CD8-positive, alpha-beta memory T cell (primary cell): ENCODE measurements around the gene MAPK9. TPM values are rescaled to one million over a fixed set of nuclear protein-coding genes. Genes with fewer than 3 reads are reported as not detected.

Experiments used
- CTCF ChIA-PET: fragments of 350-600 bp; sonication (Branson Sonifier 250); formaldehyde crosslinking; loops from one replicate; lab custom pipeline; 2021; ENCODE audit warnings: antibody characterized with exemption; lab: Charles Lee
- POLR2A ChIA-PET: fragments of 350-600 bp; sonication (Branson Sonifier 250); formaldehyde crosslinking; loops from one replicate; lab custom pipeline; 2021; ENCODE audit warnings: antibody characterized with exemption; lab: Charles Lee
- DNase-seq, 5 donors: peaks; one replicate each; pipeline versions ENCODE4 v3.0.0 to v3.0.0-alpha.2; 2020 to 2022; ENCODE audit warnings: mixed read lengths in 1 of 5
- H3K27ac ChIP-seq: one replicate; pipeline ENCODE4 v1.7.0; 2013; ENCODE audit warnings: low read depth, mild to moderate bottlenecking, low read length, moderate library complexity
- H3K27me3 ChIP-seq: 2 replicates; pipeline ENCODE4 v1.7.0; 2013; ENCODE audit warnings: low read length, mild to moderate bottlenecking; ENCODE audit not compliant: insufficient read depth, poor library complexity, severe bottlenecking
- H3K36me3 ChIP-seq: 2 replicates; pipeline ENCODE4 v1.7.0; 2013; ENCODE audit warnings: mild to moderate bottlenecking, low read length, moderate library complexity; ENCODE audit not compliant: insufficient read depth
- H3K4me1 ChIP-seq: 2 replicates; pipeline ENCODE4 v1.7.0; 2013; ENCODE audit warnings: mild to moderate bottlenecking, low read length, moderate library complexity; ENCODE audit not compliant: insufficient read depth
- H3K4me3 ChIP-seq: 2 replicates; pipeline ENCODE4 v1.7.0; 2013; ENCODE audit warnings: mild to moderate bottlenecking, low read length
- H3K9me3 ChIP-seq: 2 replicates; pipeline ENCODE4 v1.7.0; 2013; ENCODE audit warnings: mild to moderate bottlenecking, low read length
- H3K27ac Mint-ChIP-seq, 8 donors: one replicate each; pipeline ENCODE4 v1.8.0; 2020 to 2021; ENCODE audit warnings: mixed read lengths in 8 of 8, mild to moderate bottlenecking in 6 of 8, inconsistent platforms in 3 of 8, moderate library complexity in 3 of 8
- H3K27me3 Mint-ChIP-seq, 2 donors: one replicate each; pipeline ENCODE4 v1.8.0; 2020 to 2021; ENCODE audit warnings: mixed read lengths in 2 of 2, mild to moderate bottlenecking in 1 of 2, moderate library complexity in 1 of 2
- H3K36me3 Mint-ChIP-seq, 3 donors: one replicate each; pipeline ENCODE4 v1.8.0; 2020 to 2021; ENCODE audit warnings: mixed read lengths in 3 of 3, inconsistent platforms in 1 of 3, mild to moderate bottlenecking in 1 of 3
- H3K4me1 Mint-ChIP-seq, 3 donors: one replicate each; pipeline ENCODE4 v1.8.0; 2020 to 2021; ENCODE audit warnings: mixed read lengths in 3 of 3, inconsistent platforms in 1 of 3, mild to moderate bottlenecking in 1 of 3
- H3K4me3 Mint-ChIP-seq, 7 donors: one replicate each; pipeline ENCODE4 v1.8.0; 2020 to 2021; ENCODE audit warnings: mixed read lengths in 7 of 7, mild to moderate bottlenecking in 6 of 7, moderate library complexity in 4 of 7, inconsistent platforms in 2 of 7
- H3K9me3 Mint-ChIP-seq, 5 donors: one replicate each; pipeline ENCODE4 v1.8.0; 2020 to 2022; ENCODE audit warnings: mixed read lengths in 5 of 5, mild to moderate bottlenecking in 3 of 5, moderate library complexity in 2 of 5, inconsistent platforms in 1 of 5
- polyA plus RNA-seq: library from polyadenylated mRNA; unstranded; fragments of 300-500 nt; fragmentation: Illumina TruSeq; gene quantifications from one replicate; pipeline ENCODE4 v1.2.3, GENCODE V29; 2021
- total RNA-seq, 2 experiments: library from RNA; stranded (reverse); gene quantifications; one replicate each; pipeline ENCODE4 v1.2.3, GENCODE V29; 2021

Gene MAPK9
- total and polyA plus RNA-seq, 3 experiments from 2014 or later = 34.9 to 46.2 (median 44.3) TPM

- Mint-ChIP-seq H3K36me3 (no peaks in the 10 kb centered on the region), H3K27me3 (peaks cover 13 to 19% of the 10 kb centered on the region in 2 donors)
Observed at GRCh38 chr5:180197016-180197702, 94.7 kb downstream of the MAPK9 start.

GRCh38 chr5:180194410-180195345, 97.2 kb downstream of the MAPK9 start:
- ChIA-PET POLR2A (no interaction called here), CTCF (no interaction called here)
- no peak for DNase-seq
- H3K4me3 ChIP-seq = no peak overlapping the region
- Mint-ChIP-seq H3K36me3 (no peaks in the 10 kb centered on the region), H3K9me3 (no peaks in the 10 kb centered on the region), H3K4me3 (no peak overlapping the region), H3K27me3 (peaks cover 12 to 13% of the 10 kb centered on the region in 2 donors), H3K27ac (no peak overlapping the region), H3K4me1 (no peaks in the 10 kb centered on the region)
- no peak overlapping the region for H3K27ac ChIP-seq
- no peaks in the 10 kb centered on the region for H3K36me3 ChIP-seq
- no peaks in the 10 kb centered on the region for H3K9me3 ChIP-seq
- H3K4me1 ChIP-seq = no peaks in the 10 kb centered on the region
- no peaks in the 10 kb centered on the region for H3K27me3 ChIP-seq

More at GRCh38 chr5:180197016-180197702, 94.7 kb downstream of the MAPK9 start:
- no peak for DNase-seq
- Mint-ChIP-seq H3K4me3 (no peak overlapping the region), H3K4me1 (no peaks in the 10 kb centered on the region), H3K9me3 (peaks cover 0 to 2% (median 0%) of the 10 kb centered on the region in 5 donors), H3K27ac (no peak overlapping the region)
- Histone ChIP-seq H3K4me1 (no peaks in the 10 kb centered on the region), H3K27ac (no peak overlapping the region), H3K9me3 (no peaks in the 10 kb centered on the region), H3K36me3 (no peaks in the 10 kb centered on the region), H3K4me3 (no peak overlapping the region), H3K27me3 (no peaks in the 10 kb centered on the region)
- ChIA-PET CTCF (no interaction called here), POLR2A (no interaction called here)

DNA sequence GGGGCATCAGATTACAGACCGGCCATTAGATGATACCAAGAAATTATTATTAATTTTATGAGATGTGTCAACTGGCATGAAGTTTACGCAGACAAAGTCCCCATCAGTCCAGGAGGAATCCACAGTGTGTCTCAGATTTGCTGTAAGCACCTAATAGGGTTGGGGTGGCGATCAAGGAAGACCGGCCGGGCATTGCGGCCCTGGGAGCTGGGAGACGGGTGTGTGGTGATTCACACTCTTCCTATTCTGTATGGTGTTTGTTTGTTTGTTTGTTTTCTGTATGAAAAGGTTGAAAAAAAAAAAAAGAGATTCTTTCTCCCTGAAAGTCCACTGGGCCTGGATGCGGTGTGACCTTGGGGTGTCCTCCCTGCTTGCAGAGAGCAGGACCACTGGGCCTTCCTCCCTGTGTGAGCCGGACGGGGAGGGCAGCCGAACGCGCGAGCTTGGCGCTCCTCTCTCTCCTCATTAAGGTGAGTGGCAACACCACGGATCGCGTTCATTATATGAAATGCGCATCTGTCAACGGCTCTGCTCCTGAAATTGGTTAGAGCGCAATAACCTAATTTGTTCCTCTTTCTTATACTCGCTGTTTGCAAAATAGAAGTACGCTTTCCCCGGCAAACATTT, 98.0 kb downstream of the MAPK9 start:
- Mint-ChIP-seq H3K36me3 (no peaks in the 10 kb centered on the region), H3K4me1 (no peaks in the 10 kb centered on the region), H3K4me3 (no peak overlapping the region), H3K9me3 (no peaks in the 10 kb centered on the region), H3K27me3 (peaks cover 8 to 17% of the 10 kb centered on the region in 2 donors), H3K27ac (no peak overlapping the region)
- H3K27ac ChIP-seq = no peak overlapping the region
- DNase-seq = no peak
- H3K4me1 ChIP-seq = no peaks in the 10 kb centered on the region
- ChIA-PET CTCF (no interaction called here), POLR2A (no interaction called here)
- H3K27me3 ChIP-seq = no peaks in the 10 kb centered on the region
- H3K36me3 ChIP-seq = no peaks in the 10 kb centered on the region
- H3K4me3 ChIP-seq = no peak overlapping the region
- no peaks in the 10 kb centered on the region for H3K9me3 ChIP-seq

- ChIA-PET CTCF (no interaction called here), POLR2A (no interaction called here)
- Histone ChIP-seq H3K9me3 (no peaks in the 10 kb centered on the region), H3K27ac (no peak overlapping the region), H3K36me3 (no peaks in the 10 kb centered on the region), H3K27me3 (no peaks in the 10 kb centered on the region), H3K4me1 (no peaks in the 10 kb centered on the region), H3K4me3 (no peak overlapping the region)
- H3K9me3 Mint-ChIP-seq = peaks cover 0 to 5% (median 0%) of the 10 kb centered on the region in 5 donors
- no peak overlapping the region for H3K27ac Mint-ChIP-seq
- no peaks in the 10 kb centered on the region for H3K36me3 Mint-ChIP-seq
- DNase-seq = no peak
- peaks cover 6 to 8% of the 10 kb centered on the region in 2 donors for H3K27me3 Mint-ChIP-seq
- H3K4me1 Mint-ChIP-seq = no peaks in the 10 kb centered on the region
- H3K4me3 Mint-ChIP-seq = no peak overlapping the region
Observed at GRCh38 chr5:180191716-180192115, 100.2 kb downstream of the MAPK9 start.

DNA sequence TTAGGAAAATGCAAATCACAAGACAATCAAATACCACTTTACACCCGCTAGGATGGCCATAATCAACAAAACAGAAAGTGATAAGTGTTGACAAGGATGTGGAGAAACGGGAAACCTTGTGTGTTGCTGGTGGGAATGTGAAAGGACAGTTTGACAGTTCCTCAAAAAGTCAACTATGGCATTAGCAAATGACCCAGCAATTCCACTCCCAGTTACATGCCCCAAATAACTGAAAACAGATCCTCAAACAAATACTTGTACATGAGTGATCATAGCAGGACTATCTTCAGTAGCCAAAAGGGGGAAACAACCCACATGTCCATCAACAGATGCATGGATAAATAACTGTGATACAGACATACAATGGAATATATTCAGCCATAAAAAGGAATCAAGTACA, 104.1 kb downstream of the MAPK9 start:
- H3K4me1 ChIP-seq = no peaks in the 10 kb centered on the region
- DNase-seq = no peak
- H3K36me3 ChIP-seq = no peaks in the 10 kb centered on the region
- Mint-ChIP-seq H3K4me3 (no peak overlapping the region), H3K27me3 (peaks cover 4 to 14% of the 10 kb centered on the region in 2 donors), H3K4me1 (no peaks in the 10 kb centered on the region), H3K27ac (no peak overlapping the region), H3K36me3 (no peaks in the 10 kb centered on the region), H3K9me3 (peaks cover 0 to 11% (median 3%) of the 10 kb centered on the region in 5 donors)
- ChIA-PET CTCF (no interaction called here), POLR2A (no interaction called here)
- H3K27ac ChIP-seq = no peak overlapping the region
- H3K4me3 ChIP-seq = no peak overlapping the region
- no peaks in the 10 kb centered on the region for H3K27me3 ChIP-seq
- H3K9me3 ChIP-seq = no peaks in the 10 kb centered on the region

Other genes with a start within 250 kb of the MAPK9 start
- gene RNF130, start 220.3 kb downstream of the MAPK9 start, total RNA-seq = 10 to 100 TPM; 15.7 to 15.9 TPM
- gene RNF130, start 220.3 kb downstream of the MAPK9 start, polyA plus RNA-seq = 22.7 TPM
- gene RASGEF1C, start 82.9 kb downstream of the MAPK9 start, total RNA-seq = not detected
- not detected for gene RASGEF1C, start 82.9 kb downstream of the MAPK9 start, polyA plus RNA-seq
- 1 to 10 TPM; 1.7 to 1.9 TPM for gene GFPT2, start 61.3 kb upstream of the MAPK9 start, total RNA-seq
- 0.41 TPM for gene GFPT2, start 61.3 kb upstream of the MAPK9 start, polyA plus RNA-seq
- 10 to 100 TPM; 36.0 to 39.9 TPM for gene CNOT6, start 202.3 kb upstream of the MAPK9 start, total RNA-seq
- 11.4 TPM for gene CNOT6, start 202.3 kb upstream of the MAPK9 start, polyA plus RNA-seq